PC-3 (cell line): ENCODE results near the gene HPSE2.

Experiments used
- EZH2 ChIP-seq: fragments of 300-600 bp; sonication (generic); IDR thresholded peaks from one replicate; pipeline ENCODE4 v1.6.1; 2017; ENCODE audit warnings: antibody characterized with exemption, mild to moderate bottlenecking, low read length; ENCODE audit not compliant: unreplicated experiment
- TF ChIP-seq, protein P1 (sequence below): fragments of 300-600 bp; sonication (generic); conservative IDR thresholded peaks from 2 replicates; pipeline ENCODE4 v1.5.1; 2017; ENCODE audit warnings: antibody characterized with exemption, low read depth, mild to moderate bottlenecking, low read length

DNA sequence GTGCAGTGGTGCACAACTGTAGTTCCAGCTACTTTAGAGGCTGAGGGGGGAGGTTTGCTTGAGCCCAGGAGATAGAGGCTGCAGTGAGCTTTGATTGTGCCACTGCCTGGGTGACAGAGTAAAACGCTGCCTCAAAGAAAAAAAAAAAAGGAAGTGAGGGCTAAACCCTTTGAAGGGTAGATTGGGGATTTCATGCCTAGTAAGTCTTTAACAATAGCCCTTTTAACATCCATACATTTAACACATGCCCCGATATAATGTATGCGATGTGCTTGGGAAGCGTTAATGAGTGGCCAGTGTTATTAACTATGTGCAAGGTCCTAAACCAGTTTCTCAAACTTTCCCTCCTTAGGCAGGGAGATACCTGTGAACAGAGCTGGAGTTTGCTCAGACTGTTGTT, 559.8 kb downstream of the HPSE2 start:
- no peak for TF ChIP-seq EZH2
- TF ChIP-seq, protein P1, sequence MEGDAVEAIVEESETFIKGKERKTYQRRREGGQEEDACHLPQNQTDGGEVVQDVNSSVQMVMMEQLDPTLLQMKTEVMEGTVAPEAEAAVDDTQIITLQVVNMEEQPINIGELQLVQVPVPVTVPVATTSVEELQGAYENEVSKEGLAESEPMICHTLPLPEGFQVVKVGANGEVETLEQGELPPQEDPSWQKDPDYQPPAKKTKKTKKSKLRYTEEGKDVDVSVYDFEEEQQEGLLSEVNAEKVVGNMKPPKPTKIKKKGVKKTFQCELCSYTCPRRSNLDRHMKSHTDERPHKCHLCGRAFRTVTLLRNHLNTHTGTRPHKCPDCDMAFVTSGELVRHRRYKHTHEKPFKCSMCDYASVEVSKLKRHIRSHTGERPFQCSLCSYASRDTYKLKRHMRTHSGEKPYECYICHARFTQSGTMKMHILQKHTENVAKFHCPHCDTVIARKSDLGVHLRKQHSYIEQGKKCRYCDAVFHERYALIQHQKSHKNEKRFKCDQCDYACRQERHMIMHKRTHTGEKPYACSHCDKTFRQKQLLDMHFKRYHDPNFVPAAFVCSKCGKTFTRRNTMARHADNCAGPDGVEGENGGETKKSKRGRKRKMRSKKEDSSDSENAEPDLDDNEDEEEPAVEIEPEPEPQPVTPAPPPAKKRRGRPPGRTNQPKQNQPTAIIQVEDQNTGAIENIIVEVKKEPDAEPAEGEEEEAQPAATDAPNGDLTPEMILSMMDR = no peak
